NT2/D1 (cell line): ENCODE data around the gene TRIOBP.
"Not testable (repeated sequence)": the region's sequence is repeated elsewhere in the genome, so short reads cannot be mapped to it uniquely, and the experiment has no call there.

Experiments used
- DNase-seq: peaks from one replicate; pipeline ENCODE4 v3.0.0-alpha.2; 2011; ENCODE audit warnings: low read depth, low spot score
- H3K27me3 ChIP-seq: 2 replicates; pipeline ENCODE4 v1.6.0; 2011; ENCODE audit warnings: mild to moderate bottlenecking; ENCODE audit not compliant: insufficient read length, insufficient read depth
- H3K36me3 ChIP-seq: 2 replicates; pipeline ENCODE4 v1.6.1; 2011; ENCODE audit warnings: mild to moderate bottlenecking, low read length, mixed read lengths; ENCODE audit not compliant: insufficient read depth, insufficient read length
- H3K4me1 ChIP-seq: 2 replicates; pipeline ENCODE4 v1.5.1; 2011; ENCODE audit not compliant: insufficient read depth, insufficient read length
- H3K4me3 ChIP-seq: 2 replicates; pipeline ENCODE4 v1.5.1; 2011; ENCODE audit warnings: low read depth; ENCODE audit not compliant: insufficient read length
- H3K9ac ChIP-seq: 2 replicates; pipeline ENCODE4 v1.6.0; 2011; ENCODE audit warnings: low read depth; ENCODE audit not compliant: insufficient read length
- H3K9me3 ChIP-seq: 2 replicates; pipeline ENCODE4 v1.5.1; 2011; ENCODE audit warnings: mild to moderate bottlenecking, low read length; ENCODE audit not compliant: insufficient read depth
- SUZ12 ChIP-seq: IDR thresholded peaks from 2 replicates; pipeline ENCODE4 v1.6.1; 2011; ENCODE audit not compliant: insufficient read length, insufficient read depth; ENCODE audit errors: extremely low read depth
- YY1 ChIP-seq: IDR thresholded peaks from 2 replicates; pipeline ENCODE4 v1.6.1; 2011; ENCODE audit not compliant: insufficient read length, insufficient read depth
- ZNF274 ChIP-seq: IDR thresholded peaks from 2 replicates; pipeline ENCODE4 v1.6.1; 2011; ENCODE audit warnings: mild to moderate bottlenecking, low read depth, low read length

TRIOBP gene, protein sequence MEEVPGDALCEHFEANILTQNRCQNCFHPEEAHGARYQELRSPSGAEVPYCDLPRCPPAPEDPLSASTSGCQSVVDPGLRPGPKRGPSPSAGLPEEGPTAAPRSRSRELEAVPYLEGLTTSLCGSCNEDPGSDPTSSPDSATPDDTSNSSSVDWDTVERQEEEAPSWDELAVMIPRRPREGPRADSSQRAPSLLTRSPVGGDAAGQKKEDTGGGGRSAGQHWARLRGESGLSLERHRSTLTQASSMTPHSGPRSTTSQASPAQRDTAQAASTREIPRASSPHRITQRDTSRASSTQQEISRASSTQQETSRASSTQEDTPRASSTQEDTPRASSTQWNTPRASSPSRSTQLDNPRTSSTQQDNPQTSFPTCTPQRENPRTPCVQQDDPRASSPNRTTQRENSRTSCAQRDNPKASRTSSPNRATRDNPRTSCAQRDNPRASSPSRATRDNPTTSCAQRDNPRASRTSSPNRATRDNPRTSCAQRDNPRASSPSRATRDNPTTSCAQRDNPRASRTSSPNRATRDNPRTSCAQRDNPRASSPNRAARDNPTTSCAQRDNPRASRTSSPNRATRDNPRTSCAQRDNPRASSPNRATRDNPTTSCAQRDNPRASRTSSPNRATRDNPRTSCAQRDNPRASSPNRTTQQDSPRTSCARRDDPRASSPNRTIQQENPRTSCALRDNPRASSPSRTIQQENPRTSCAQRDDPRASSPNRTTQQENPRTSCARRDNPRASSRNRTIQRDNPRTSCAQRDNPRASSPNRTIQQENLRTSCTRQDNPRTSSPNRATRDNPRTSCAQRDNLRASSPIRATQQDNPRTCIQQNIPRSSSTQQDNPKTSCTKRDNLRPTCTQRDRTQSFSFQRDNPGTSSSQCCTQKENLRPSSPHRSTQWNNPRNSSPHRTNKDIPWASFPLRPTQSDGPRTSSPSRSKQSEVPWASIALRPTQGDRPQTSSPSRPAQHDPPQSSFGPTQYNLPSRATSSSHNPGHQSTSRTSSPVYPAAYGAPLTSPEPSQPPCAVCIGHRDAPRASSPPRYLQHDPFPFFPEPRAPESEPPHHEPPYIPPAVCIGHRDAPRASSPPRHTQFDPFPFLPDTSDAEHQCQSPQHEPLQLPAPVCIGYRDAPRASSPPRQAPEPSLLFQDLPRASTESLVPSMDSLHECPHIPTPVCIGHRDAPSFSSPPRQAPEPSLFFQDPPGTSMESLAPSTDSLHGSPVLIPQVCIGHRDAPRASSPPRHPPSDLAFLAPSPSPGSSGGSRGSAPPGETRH (N-terminal part only)

GRCh38 chr22:37696657-37697537 lies at the start of gene TRIOBP:
TRIOBP (plus strand) TSS chr22:37697048; CDS start chr22:37701366, 4,318 bp downstream.
- Histone ChIP-seq H3K9me3 (no peaks in the 10 kb centered on the region), H3K36me3 (peaks cover 31% of the 10 kb centered on the region), H3K4me1 (peaks cover 2% of the 10 kb centered on the region), H3K4me3 (peak within 1 kb of the TSS; percentile 50), H3K27me3 (no peaks in the 10 kb centered on the region), H3K9ac (peak within 1 kb of the TSS; percentile 52)
- peak; percentile 92 for DNase-seq
- no peak for TF ChIP-seq YY1
- no peak for TF ChIP-seq SUZ12
- no peak for TF ChIP-seq ZNF274

DNA sequence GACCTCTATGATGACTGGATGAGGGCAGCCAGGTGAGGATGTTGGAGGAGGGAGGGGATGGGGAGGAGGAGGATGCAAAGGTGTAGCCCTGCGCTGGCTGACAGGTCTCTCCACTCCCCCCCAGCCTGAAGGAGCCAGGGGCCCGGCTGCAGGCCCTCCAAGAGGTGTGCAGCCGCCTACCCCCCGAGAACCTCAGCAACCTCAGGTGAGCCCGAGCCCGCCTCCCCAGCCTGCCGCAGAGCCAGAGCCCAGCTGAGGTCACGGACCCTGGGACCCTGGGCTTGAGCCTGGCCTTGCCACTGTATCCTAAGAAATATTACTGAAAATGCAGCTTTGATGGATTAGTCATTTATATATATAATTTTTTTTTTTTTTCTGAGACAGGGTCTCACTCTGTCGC lies 49.5 kb upstream of the TRIOBP start:
- Histone ChIP-seq H3K9me3 (no peaks in the 10 kb centered on the region), H3K36me3 (peaks cover 71% of the 10 kb centered on the region), H3K27me3 (no peaks in the 10 kb centered on the region), H3K4me1 (peaks cover 3% of the 10 kb centered on the region), H3K9ac (no peak overlapping the region), H3K4me3 (no peak overlapping the region)
- no peak for DNase-seq
- no peak for TF ChIP-seq YY1
- TF ChIP-seq ZNF274 = no peak
- no peak for TF ChIP-seq SUZ12

DNA sequence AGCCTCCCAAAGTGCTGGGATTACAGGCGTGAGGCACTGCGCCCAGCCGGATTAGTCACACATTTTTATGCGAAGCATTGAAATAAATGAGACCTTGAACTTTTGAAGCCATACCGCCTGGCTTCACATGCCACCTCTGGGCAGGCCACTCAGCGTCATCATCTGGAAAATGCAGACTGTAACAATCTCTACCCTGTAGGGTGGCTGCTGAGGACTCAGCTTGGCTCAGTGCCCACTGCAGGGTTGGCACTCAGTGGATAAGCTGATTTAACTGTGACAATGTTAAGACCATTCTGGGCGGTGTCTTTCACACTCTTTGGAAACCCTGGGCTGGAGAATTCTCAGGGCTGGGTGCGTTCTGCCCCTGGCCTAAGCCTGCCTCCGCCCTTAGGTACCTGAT lies 48.9 kb upstream of the TRIOBP start:
- no peak for DNase-seq
- no peak overlapping the region for H3K9ac ChIP-seq
- TF ChIP-seq ZNF274 (no peak), SUZ12 (no peak), YY1 (no peak)
- H3K4me1 ChIP-seq = peaks cover 3% of the 10 kb centered on the region
- H3K9me3 ChIP-seq = no peaks in the 10 kb centered on the region
- no peaks in the 10 kb centered on the region for H3K27me3 ChIP-seq
- H3K36me3 ChIP-seq = peaks cover 65% of the 10 kb centered on the region
- no peak overlapping the region for H3K4me3 ChIP-seq

- no peak overlapping the region for H3K4me3 ChIP-seq
- H3K36me3 ChIP-seq = peaks cover 57% of the 10 kb centered on the region
- no peaks in the 10 kb centered on the region for H3K9me3 ChIP-seq
- DNase-seq = no peak
- no peaks in the 10 kb centered on the region for H3K27me3 ChIP-seq
- no peak for TF ChIP-seq ZNF274
- TF ChIP-seq YY1 = no peak
- TF ChIP-seq SUZ12 = no peak
- no peaks in the 10 kb centered on the region for H3K4me1 ChIP-seq
- H3K9ac ChIP-seq = no peak overlapping the region
These were observed 46.2 kb upstream of the TRIOBP start for GRCh38 chr22:37650463-37651136.

GRCh38 chr22:37654563-37655251 lies 42.1 kb upstream of the TRIOBP start:
- DNase-seq = no peak
- H3K36me3 ChIP-seq = peaks cover 32% of the 10 kb centered on the region
- H3K9ac ChIP-seq = no peak overlapping the region
- H3K27me3 ChIP-seq = no peaks in the 10 kb centered on the region
- peaks cover 3% of the 10 kb centered on the region for H3K4me1 ChIP-seq
- no peaks in the 10 kb centered on the region for H3K9me3 ChIP-seq
- H3K4me3 ChIP-seq = no peak overlapping the region
- TF ChIP-seq SUZ12 (no peak), YY1 (no peak), ZNF274 (no peak)

DNA sequence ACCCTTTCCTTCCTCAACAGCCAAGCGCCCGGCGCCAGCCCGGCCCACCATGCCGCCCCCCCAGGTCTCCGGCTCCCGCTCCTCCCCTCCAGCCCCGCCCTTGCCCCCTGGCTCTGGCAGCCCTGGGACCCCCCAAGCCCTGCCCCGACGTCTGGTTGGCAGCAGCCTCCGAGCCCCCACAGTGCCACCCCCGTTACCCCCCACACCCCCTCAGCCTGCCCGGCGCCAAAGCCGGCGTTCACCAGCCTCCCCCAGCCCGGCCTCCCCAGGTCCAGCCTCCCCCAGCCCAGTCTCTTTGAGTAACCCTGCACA lies 41.6 kb upstream of the TRIOBP start:
- DNase-seq = no peak
- no peaks in the 10 kb centered on the region for H3K9me3 ChIP-seq
- peaks cover 5% of the 10 kb centered on the region for H3K4me1 ChIP-seq
- no peaks in the 10 kb centered on the region for H3K27me3 ChIP-seq
- no peak overlapping the region for H3K4me3 ChIP-seq
- peaks cover 28% of the 10 kb centered on the region for H3K36me3 ChIP-seq
- H3K9ac ChIP-seq = no peak overlapping the region
- TF ChIP-seq ZNF274 (no peak), SUZ12 (no peak), YY1 (no peak)

DNA sequence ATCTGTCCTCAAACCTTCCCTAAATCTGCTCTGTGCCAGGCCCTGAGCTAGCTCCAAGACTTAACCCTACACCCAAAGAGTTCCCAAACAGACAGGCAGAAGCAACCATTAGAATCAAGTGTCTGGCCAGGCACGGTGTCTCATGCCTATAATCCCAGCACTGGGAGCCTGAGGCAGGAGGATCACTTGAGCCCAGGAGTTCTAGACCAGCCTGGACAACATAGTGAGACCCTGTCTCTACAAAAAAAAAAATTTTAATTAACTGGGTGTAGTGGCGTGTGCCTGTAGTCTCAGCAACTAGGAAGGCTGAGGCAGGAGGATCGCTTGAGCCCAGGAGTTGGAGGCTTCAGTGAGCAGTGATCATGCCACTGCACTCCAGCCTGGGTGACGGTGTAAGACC lies 40.3 kb upstream of the TRIOBP start:
- peaks cover 24% of the 10 kb centered on the region for H3K36me3 ChIP-seq
- H3K4me3 ChIP-seq = not testable (repeated sequence)

More for the DNA sequence above, 40.3 kb upstream of the TRIOBP start:
- peaks cover 15% of the 10 kb centered on the region for H3K4me1 ChIP-seq
- DNase-seq, H3K27me3 ChIP-seq, H3K9ac ChIP-seq, H3K9me3 ChIP-seq: not testable (repeated sequence)
